ENCODE data around the gene CLCN4. TPM values are rescaled to one million over a fixed set of nuclear protein-coding genes. Genes with fewer than 3 reads are reported as not detected.

Gene CLCN4
- total RNA-seq: 3.1 and 8.3 TPM in 2 replicates

DNA sequence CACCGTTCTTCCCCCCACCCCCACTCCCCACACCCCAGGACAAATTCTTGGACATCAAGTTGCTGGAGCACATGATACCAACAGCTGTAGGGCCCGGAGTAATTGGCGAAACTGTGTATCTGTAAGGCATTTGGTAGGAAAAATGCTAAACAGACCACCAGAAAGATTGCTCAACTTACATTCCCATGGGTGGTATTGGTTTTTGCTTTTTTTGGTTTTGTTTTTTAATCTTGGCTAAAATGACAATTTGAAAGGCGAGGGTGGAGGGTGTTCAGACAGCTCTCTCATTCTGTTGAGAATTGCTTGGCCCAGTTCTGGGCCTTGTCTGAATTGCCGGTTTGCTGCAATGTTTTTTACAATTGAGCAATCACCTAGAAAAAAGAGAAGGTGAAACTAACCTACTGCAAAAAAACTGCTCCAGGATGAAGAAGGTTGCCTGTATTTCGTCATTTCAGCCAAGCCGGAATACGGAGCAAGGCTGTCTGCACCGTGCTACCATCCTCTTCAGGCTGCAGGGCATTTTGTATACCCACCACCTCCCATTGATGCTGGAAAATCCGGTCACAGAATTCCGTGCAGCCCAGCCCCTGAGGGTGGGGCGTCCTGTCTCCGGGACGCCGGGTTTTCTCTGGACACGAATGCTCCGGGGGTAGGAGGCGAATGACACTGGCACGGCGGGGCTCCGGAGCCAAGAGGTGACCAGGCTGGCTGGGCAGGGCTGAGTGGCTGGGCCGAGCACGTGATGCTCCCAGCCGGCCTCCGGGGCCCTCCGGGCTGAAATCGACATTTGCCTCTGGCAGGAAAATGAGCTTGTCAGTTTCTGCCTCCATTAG lies at the start of gene CLCN4:
TSS of gene CLCN4 (plus strand) at position 777 of the 833 bp plus-strand sequence. CDS start 28,058 bp downstream, outside the sequence.

Other genes with a start within 250 kb of the CLCN4 start
- gene CLDN34, start 189.6 kb upstream of the CLCN4 start, total RNA-seq: 0.25 TPM in 1 of 2 replicates, not detected in the other